ENCODE data around the gene ADAMTSL2.

ADAMTSL2 gene

GRCh38 chr9:133589454-133590227 is 55.1 kb downstream of the ADAMTSL2 start:
- peak; percentile 42 for DNase-seq (ENCODE audit: low read depth)

- no peak for DNase-seq (ENCODE audit: low read depth)
Measured at GRCh38 chr9:133590231-133590855, 55.8 kb downstream of the ADAMTSL2 start.

- no peak for DNase-seq (ENCODE audit: low read depth)
Measured at GRCh38 chr9:133591116-133591910, 56.8 kb downstream of the ADAMTSL2 start.

- no peak for DNase-seq (ENCODE audit: low read depth)
Measured at GRCh38 chr9:133591985-133592384, 57.5 kb downstream of the ADAMTSL2 start.

GRCh38 chr9:133592731-133593409 is 58.4 kb downstream of the ADAMTSL2 start:
- no peak for DNase-seq (ENCODE audit: low read depth)

GRCh38 chr9:133593587-133594253 is 59.2 kb downstream of the ADAMTSL2 start:
- DNase-seq (ENCODE audit: low read depth), result no peak

GRCh38 chr9:133594310-133594709 is 59.8 kb downstream of the ADAMTSL2 start:
- no peak for DNase-seq (ENCODE audit: low read depth)

GRCh38 chr9:133595910-133596309 is 61.4 kb downstream of the ADAMTSL2 start:
- DNase-seq (ENCODE audit: low read depth), result no peak

GRCh38 chr9:133597316-133597957 is 62.9 kb downstream of the ADAMTSL2 start:
- no peak for DNase-seq (ENCODE audit: low read depth)

GRCh38 chr9:133598978-133599377 is 64.5 kb downstream of the ADAMTSL2 start:
- no peak for DNase-seq (ENCODE audit: low read depth)

- DNase-seq (ENCODE audit: low read depth), result no peak
Measured at GRCh38 chr9:133599470-133600173, 65.1 kb downstream of the ADAMTSL2 start.

GRCh38 chr9:133600739-133601138 is 66.2 kb downstream of the ADAMTSL2 start:
- no peak for DNase-seq (ENCODE audit: low read depth)

GRCh38 chr9:133601746-133602145 is 67.2 kb downstream of the ADAMTSL2 start:
- no peak for DNase-seq (ENCODE audit: low read depth)

- no peak for DNase-seq (ENCODE audit: low read depth)
Measured at GRCh38 chr9:133602277-133602676, 67.8 kb downstream of the ADAMTSL2 start.

- DNase-seq (ENCODE audit: low read depth), result no peak
Measured at GRCh38 chr9:133603135-133603927, 68.8 kb downstream of the ADAMTSL2 start.

GRCh38 chr9:133604214-133604613 is 69.7 kb downstream of the ADAMTSL2 start:
- peak; percentile 11 for DNase-seq (ENCODE audit: low read depth)

- DNase-seq (ENCODE audit: low read depth), result no peak
Measured at GRCh38 chr9:133604856-133605255, 70.4 kb downstream of the ADAMTSL2 start.

GRCh38 chr9:133605446-133605845 is 70.9 kb downstream of the ADAMTSL2 start:
- DNase-seq (ENCODE audit: low read depth), result no peak

GRCh38 chr9:133605856-133606707 is 71.6 kb downstream of the ADAMTSL2 start:
- DNase-seq (ENCODE audit: low read depth), result no peak

All from activated T-cell treated with anti-CD3 and anti-CD28 coated beads for 1 hour (primary cell).